Measurements from ENCODE around the gene ACVR1C. TPM values are rescaled to one million over a fixed set of nuclear protein-coding genes. Genes with fewer than 3 reads are reported as not detected.

The ACVR1C gene
- total and polyA plus RNA-seq, 2 of the 8 experiments (the other 6 are each of a cell fraction or from before 2014, with no cell fraction given), result 0.21 to 0.52 TPM

GRCh38 chr2:157606534-157606933 lies 22.1 kb downstream of the ACVR1C start (continued):
- TF ChIP-seq PHF8 (conservative IDR thresholded peaks at IDR 0.05; ENCODE audit: low read depth, low read length) (no peak), USF2 (IDR thresholded peaks at IDR 0.05; ENCODE audit: low read length) (no peak), JUND (IDR thresholded peaks at IDR 0.05; ENCODE audit: low read length) (no peak), BCL11A (IDR thresholded peaks at IDR 0.05; ENCODE audit: low read depth in 2 of 2, low read length in 2 of 2) (no peak)
- TF ChIP-seq, protein P1, sequence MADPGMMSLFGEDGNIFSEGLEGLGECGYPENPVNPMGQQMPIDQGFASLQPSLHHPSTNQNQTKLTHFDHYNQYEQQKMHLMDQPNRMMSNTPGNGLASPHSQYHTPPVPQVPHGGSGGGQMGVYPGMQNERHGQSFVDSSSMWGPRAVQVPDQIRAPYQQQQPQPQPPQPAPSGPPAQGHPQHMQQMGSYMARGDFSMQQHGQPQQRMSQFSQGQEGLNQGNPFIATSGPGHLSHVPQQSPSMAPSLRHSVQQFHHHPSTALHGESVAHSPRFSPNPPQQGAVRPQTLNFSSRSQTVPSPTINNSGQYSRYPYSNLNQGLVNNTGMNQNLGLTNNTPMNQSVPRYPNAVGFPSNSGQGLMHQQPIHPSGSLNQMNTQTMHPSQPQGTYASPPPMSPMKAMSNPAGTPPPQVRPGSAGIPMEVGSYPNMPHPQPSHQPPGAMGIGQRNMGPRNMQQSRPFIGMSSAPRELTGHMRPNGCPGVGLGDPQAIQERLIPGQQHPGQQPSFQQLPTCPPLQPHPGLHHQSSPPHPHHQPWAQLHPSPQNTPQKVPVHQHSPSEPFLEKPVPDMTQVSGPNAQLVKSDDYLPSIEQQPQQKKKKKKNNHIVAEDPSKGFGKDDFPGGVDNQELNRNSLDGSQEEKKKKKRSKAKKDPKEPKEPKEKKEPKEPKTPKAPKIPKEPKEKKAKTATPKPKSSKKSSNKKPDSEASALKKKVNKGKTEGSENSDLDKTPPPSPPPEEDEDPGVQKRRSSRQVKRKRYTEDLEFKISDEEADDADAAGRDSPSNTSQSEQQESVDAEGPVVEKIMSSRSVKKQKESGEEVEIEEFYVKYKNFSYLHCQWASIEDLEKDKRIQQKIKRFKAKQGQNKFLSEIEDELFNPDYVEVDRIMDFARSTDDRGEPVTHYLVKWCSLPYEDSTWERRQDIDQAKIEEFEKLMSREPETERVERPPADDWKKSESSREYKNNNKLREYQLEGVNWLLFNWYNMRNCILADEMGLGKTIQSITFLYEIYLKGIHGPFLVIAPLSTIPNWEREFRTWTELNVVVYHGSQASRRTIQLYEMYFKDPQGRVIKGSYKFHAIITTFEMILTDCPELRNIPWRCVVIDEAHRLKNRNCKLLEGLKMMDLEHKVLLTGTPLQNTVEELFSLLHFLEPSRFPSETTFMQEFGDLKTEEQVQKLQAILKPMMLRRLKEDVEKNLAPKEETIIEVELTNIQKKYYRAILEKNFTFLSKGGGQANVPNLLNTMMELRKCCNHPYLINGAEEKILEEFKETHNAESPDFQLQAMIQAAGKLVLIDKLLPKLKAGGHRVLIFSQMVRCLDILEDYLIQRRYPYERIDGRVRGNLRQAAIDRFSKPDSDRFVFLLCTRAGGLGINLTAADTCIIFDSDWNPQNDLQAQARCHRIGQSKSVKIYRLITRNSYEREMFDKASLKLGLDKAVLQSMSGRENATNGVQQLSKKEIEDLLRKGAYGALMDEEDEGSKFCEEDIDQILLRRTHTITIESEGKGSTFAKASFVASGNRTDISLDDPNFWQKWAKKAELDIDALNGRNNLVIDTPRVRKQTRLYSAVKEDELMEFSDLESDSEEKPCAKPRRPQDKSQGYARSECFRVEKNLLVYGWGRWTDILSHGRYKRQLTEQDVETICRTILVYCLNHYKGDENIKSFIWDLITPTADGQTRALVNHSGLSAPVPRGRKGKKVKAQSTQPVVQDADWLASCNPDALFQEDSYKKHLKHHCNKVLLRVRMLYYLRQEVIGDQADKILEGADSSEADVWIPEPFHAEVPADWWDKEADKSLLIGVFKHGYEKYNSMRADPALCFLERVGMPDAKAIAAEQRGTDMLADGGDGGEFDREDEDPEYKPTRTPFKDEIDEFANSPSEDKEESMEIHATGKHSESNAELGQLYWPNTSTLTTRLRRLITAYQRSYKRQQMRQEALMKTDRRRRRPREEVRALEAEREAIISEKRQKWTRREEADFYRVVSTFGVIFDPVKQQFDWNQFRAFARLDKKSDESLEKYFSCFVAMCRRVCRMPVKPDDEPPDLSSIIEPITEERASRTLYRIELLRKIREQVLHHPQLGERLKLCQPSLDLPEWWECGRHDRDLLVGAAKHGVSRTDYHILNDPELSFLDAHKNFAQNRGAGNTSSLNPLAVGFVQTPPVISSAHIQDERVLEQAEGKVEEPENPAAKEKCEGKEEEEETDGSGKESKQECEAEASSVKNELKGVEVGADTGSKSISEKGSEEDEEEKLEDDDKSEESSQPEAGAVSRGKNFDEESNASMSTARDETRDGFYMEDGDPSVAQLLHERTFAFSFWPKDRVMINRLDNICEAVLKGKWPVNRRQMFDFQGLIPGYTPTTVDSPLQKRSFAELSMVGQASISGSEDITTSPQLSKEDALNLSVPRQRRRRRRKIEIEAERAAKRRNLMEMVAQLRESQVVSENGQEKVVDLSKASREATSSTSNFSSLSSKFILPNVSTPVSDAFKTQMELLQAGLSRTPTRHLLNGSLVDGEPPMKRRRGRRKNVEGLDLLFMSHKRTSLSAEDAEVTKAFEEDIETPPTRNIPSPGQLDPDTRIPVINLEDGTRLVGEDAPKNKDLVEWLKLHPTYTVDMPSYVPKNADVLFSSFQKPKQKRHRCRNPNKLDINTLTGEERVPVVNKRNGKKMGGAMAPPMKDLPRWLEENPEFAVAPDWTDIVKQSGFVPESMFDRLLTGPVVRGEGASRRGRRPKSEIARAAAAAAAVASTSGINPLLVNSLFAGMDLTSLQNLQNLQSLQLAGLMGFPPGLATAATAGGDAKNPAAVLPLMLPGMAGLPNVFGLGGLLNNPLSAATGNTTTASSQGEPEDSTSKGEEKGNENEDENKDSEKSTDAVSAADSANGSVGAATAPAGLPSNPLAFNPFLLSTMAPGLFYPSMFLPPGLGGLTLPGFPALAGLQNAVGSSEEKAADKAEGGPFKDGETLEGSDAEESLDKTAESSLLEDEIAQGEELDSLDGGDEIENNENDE (IDR thresholded peaks at IDR 0.05; ENCODE audit: insufficient replicate concordance, low read length), result no peak

All from H1 (cell line).